UCSD-AML1 (cell line): ENCODE results near the gene RPL10L.

Experiments used
- DNase-seq: peaks from one replicate; lab custom pipeline; 2025; ENCODE audit not compliant: unreplicated experiment; lab: John Stamatoyannopoulos, UW

The RPL10L gene

GRCh38 chr14:46651526-46652144, at the start of gene RPL10L:
RPL10L (minus strand) TSS chr14:46651781; CDS start chr14:46651736, 45 bp downstream.
- DNase-seq = peak; percentile 4

- no peak for DNase-seq
Measured at GRCh38 chr14:46691819-46692218, 40.2 kb upstream of the RPL10L start.

- DNase-seq = peak; percentile 8
Measured at GRCh38 chr14:46686652-46687051, 35.1 kb upstream of the RPL10L start.

GRCh38 chr14:46672128-46672527, 20.5 kb upstream of the RPL10L start:
- no peak for DNase-seq

GRCh38 chr14:46663382-46663781, 11.8 kb upstream of the RPL10L start:
- DNase-seq = no peak

GRCh38 chr14:46661728-46662127, 10.1 kb upstream of the RPL10L start:
- peak; percentile 1 for DNase-seq

GRCh38 chr14:46653031-46653755, 1.6 kb upstream of the RPL10L start:
- DNase-seq = no peak

- no peak for DNase-seq
Measured at GRCh38 chr14:46646796-46647195, 4.8 kb downstream of the RPL10L start.

- no peak for DNase-seq
Measured at GRCh38 chr14:46626876-46627275, 24.7 kb downstream of the RPL10L start.
